Measurements from ENCODE around the gene SRSF10.

Gene SRSF10

DNA sequence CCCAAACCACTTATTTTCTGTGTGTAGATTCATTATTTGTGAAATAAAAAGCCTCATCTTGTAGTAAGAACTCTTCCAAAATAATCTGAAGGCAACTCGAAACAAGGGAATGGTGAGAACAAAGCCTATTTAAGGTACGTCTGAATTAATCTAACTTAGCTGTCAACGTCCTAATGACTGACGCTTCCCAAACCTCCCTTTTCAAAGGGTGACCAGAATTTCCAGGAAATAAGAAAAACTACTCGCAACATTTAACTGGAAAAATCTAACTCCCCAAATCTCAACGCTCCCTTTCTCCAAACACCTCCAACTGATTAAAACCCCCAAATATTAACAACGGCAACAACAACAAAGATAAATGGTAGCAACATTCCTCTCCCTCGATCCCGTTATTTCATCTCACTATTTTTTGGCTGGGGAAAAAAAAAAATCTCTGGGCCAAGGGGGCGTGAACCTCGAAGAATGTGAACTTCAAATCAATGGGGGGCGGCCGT lies 693 bp downstream of the SRSF10 start:
- Histone ChIP-seq H3K4me3 (peak overlapping the region; percentile 82 to 93), H3K36me3 (peaks cover 0 to 4% (median 0%) of the 10 kb centered on the region in 3 donors), H3K4me1 (peaks cover 0 to 57% (median 40%) of the 10 kb centered on the region in 4 donors), H3K27ac (peak overlapping the region; percentile 97 to 98), H3K27me3 (no peaks in the 10 kb centered on the region), H3K9me3 (no peaks in the 10 kb centered on the region)
- DNase-seq: no peak
- TF ChIP-seq, protein P1, sequence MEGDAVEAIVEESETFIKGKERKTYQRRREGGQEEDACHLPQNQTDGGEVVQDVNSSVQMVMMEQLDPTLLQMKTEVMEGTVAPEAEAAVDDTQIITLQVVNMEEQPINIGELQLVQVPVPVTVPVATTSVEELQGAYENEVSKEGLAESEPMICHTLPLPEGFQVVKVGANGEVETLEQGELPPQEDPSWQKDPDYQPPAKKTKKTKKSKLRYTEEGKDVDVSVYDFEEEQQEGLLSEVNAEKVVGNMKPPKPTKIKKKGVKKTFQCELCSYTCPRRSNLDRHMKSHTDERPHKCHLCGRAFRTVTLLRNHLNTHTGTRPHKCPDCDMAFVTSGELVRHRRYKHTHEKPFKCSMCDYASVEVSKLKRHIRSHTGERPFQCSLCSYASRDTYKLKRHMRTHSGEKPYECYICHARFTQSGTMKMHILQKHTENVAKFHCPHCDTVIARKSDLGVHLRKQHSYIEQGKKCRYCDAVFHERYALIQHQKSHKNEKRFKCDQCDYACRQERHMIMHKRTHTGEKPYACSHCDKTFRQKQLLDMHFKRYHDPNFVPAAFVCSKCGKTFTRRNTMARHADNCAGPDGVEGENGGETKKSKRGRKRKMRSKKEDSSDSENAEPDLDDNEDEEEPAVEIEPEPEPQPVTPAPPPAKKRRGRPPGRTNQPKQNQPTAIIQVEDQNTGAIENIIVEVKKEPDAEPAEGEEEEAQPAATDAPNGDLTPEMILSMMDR (IDR thresholded peaks at IDR 0.05): no peak
- intact Hi-C loops (cut with DNase I; ENCODE audit: low total_unique reads): no loop called here

DNA sequence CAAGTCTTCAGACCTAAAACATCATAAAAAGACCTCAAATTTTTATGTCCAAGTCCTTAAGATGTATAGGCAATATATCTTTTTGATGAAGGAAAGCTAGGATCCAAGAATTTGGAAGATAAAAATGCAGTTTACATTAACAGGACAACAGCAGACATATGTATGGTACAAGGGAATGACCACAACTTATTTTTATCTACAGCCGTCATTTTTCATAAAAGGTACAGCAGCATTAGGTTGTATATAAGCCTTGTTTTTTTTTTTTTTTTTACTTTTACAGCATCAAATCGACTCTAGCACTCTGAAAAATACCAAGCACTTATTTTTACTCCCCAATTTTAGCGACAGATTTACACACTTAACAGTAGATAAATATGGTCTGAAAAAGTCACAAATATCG lies 1.3 kb downstream of the SRSF10 start:
- DNase-seq: no peak
- H3K4me1 ChIP-seq: peaks cover 0 to 57% (median 37%) of the 10 kb centered on the region in 4 donors
- no peaks in the 10 kb centered on the region for H3K9me3 ChIP-seq
- H3K4me3 ChIP-seq: peak overlapping the region; percentile 82 to 93
- H3K36me3 ChIP-seq: peaks cover 0 to 9% (median 5%) of the 10 kb centered on the region in 3 donors
- no peaks in the 10 kb centered on the region for H3K27me3 ChIP-seq
- intact Hi-C loops (cut with DNase I; ENCODE audit: low total_unique reads): no loop called here
- H3K27ac ChIP-seq: peak overlapping the region; percentile 97 to 98
- TF ChIP-seq, protein P1 (IDR thresholded peaks at IDR 0.05): no peak

DNA sequence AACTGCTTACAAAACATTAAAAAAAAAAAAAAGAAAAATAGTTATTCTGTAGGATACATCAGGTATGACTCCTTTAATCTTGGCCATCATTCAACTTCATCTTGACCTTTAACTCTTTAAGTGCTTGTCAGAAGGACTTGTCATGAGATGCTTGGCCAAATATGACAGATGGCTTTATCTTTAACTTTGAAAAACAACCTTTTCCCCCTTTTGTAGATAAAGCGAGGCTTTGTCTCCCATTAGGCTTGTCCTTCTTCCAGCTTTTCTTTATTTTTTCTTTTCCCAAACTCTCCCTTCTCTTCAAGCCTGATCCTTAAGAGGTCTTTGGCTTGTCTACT lies 2.3 kb downstream of the SRSF10 start:
- H3K36me3 ChIP-seq: peaks cover 5 to 15% (median 9%) of the 10 kb centered on the region in 3 donors
- DNase-seq: no peak
- H3K27me3 ChIP-seq: no peaks in the 10 kb centered on the region
- TF ChIP-seq, protein P1 (IDR thresholded peaks at IDR 0.05): no peak
- peak overlapping the region; percentile 97 to 98 for H3K27ac ChIP-seq
- H3K4me3 ChIP-seq: peak overlapping the region in 1 of 2 donors; percentile 82
- H3K9me3 ChIP-seq: no peaks in the 10 kb centered on the region
- intact Hi-C loops (cut with DNase I; ENCODE audit: low total_unique reads): no loop called here
- peaks cover 0 to 63% (median 40%) of the 10 kb centered on the region in 4 donors for H3K4me1 ChIP-seq

DNA sequence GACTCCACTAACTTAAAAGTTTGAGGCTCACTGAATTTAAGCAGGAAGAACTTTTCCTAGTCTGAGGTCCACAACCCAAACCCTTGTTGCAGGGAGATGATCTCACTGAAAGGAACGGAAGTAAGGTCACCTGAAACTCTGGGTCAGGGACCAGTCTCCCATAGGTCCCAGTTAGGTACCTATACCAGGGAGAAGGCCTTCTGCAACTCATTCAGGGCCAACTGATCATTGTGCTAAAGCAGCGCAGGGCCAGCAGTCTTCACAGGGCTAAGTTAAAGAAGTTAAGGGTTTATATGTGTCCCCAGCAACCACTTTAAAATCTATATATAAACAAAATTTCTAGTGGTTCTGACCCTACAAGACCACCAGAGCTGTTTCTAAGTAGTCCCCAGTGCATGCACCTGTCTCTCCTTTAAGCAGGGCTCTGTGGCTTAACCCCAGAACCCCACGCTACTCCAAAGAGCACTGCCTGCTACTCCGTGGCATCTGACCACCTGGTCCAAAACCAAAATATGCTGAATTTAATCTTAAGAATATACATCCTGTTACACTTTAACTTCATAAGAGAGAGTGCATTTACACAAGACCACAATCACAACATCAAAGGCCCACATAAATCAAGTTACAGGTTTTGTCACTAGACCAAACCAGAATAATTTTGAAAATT lies 2.8 kb downstream of the SRSF10 start:
- TF ChIP-seq, protein P1 (IDR thresholded peaks at IDR 0.05): no peak
- Histone ChIP-seq H3K4me3 (peak overlapping the region in 1 of 2 donors; percentile 25), H3K27ac (peak overlapping the region; percentile 97 to 98), H3K4me1 (peaks cover 0 to 63% (median 41%) of the 10 kb centered on the region in 4 donors), H3K36me3 (peaks cover 7 to 17% (median 9%) of the 10 kb centered on the region in 3 donors), H3K27me3 (no peaks in the 10 kb centered on the region), H3K9me3 (no peaks in the 10 kb centered on the region)
- no peak for DNase-seq
- intact Hi-C loops (cut with DNase I; ENCODE audit: low total_unique reads): no loop called here

- Histone ChIP-seq H3K4me1 (peaks cover 0 to 28% (median 13%) of the 10 kb centered on the region in 4 donors), H3K27ac (no peak overlapping the region), H3K27me3 (no peaks in the 10 kb centered on the region), H3K9me3 (no peaks in the 10 kb centered on the region), H3K4me3 (no peak overlapping the region), H3K36me3 (peaks cover 39 to 77% (median 54%) of the 10 kb centered on the region in 3 donors)
- intact Hi-C loops (cut with DNase I; ENCODE audit: low total_unique reads): no loop called here
- TF ChIP-seq, protein P1 (IDR thresholded peaks at IDR 0.05): no peak
- no peak for DNase-seq
These were observed 12.3 kb downstream of the SRSF10 start for GRCh38 chr1:23967871-23968270.
